Keratinocyte (primary cell): ENCODE results near the gene NSF. TPM values are rescaled to one million over a fixed set of nuclear protein-coding genes. Genes with fewer than 3 reads are reported as not detected.
"Not testable (repeated sequence)": the region's sequence is repeated elsewhere in the genome, so short reads cannot be mapped to it uniquely, and the experiment has no call there.

Experiments used
- DNase-seq: peaks from one replicate; pipeline ENCODE4 v3.0.0-alpha.2; 2011; ENCODE audit warnings: low read depth, missing footprints, low spot score
- FAIRE-seq: peaks from 2 replicates; lab custom pipeline; 2011; peaks lifted over from hg19 to GRCh38; lab: Jason Lieb, UNC
- H2AFZ ChIP-seq: 2 replicates; pipeline ENCODE4 v1.6.0; 2012; ENCODE audit warnings: low read length, control low read depth, inconsistent platforms; ENCODE audit not compliant: control insufficient read depth
- H3K27ac ChIP-seq: 2 replicates; pipeline ENCODE4 v1.5.1; 2011; ENCODE audit warnings: low read length; ENCODE audit not compliant: control insufficient read depth, insufficient read depth
- H3K27me3 ChIP-seq: 3 replicates; pipeline ENCODE4 v1.6.0; 2011; ENCODE audit warnings: low read length; ENCODE audit not compliant: control insufficient read depth, insufficient read depth; ENCODE audit errors: extremely low read depth
- H3K36me3 ChIP-seq, 2 experiments: 2 replicates in 1 of 2; 3 replicates in 1 of 2; pipeline ENCODE4 v1.5.1; 2011; ENCODE audit warnings: low read length in 2 of 2, mild to moderate bottlenecking in 1 of 2; ENCODE audit not compliant: control insufficient read depth in 2 of 2, insufficient read depth in 2 of 2; ENCODE audit errors: extremely low read depth in 1 of 2
- H3K4me1 ChIP-seq: 3 replicates; pipeline ENCODE4 v1.5.1; 2011; ENCODE audit warnings: low read length; ENCODE audit not compliant: control insufficient read depth, insufficient read depth; ENCODE audit errors: extremely low read depth
- H3K4me2 ChIP-seq: 3 replicates; pipeline ENCODE4 v1.6.0; 2011; ENCODE audit warnings: low read depth, low read length; ENCODE audit not compliant: control insufficient read depth, insufficient read depth; ENCODE audit errors: extremely low read depth
- H3K4me3 ChIP-seq, 3 experiments: fragments of 200-600 bp in 1 of 3; sonication (generic) in 1 of 3; 2 replicates in 2 of 3; 3 replicates in 1 of 3; pipeline ENCODE4 v1.5.1; 2011 to 2016; ENCODE audit warnings: low read length in 3 of 3, mild to moderate bottlenecking in 3 of 3, control low read depth in 2 of 3, inconsistent platforms in 1 of 3, low read depth in 1 of 3, mixed read lengths in 1 of 3, mixed run types in 1 of 3, moderate library complexity in 1 of 3; ENCODE audit not compliant: control insufficient read depth in 2 of 3, insufficient read depth in 2 of 3; ENCODE audit errors: extremely low read depth in 1 of 3
- H3K79me2 ChIP-seq: 2 replicates; pipeline ENCODE4 v1.6.0; 2012; ENCODE audit warnings: low read length; ENCODE audit not compliant: control insufficient read depth, insufficient read depth
- H3K9ac ChIP-seq: 3 replicates; pipeline ENCODE4 v1.6.0; 2011; ENCODE audit warnings: low read length; ENCODE audit not compliant: control insufficient read depth, insufficient read depth; ENCODE audit errors: extremely low read depth
- H3K9me1 ChIP-seq: 3 replicates; pipeline ENCODE4 v1.6.0; 2011; ENCODE audit warnings: low read length; ENCODE audit not compliant: control insufficient read depth, insufficient read depth; ENCODE audit errors: extremely low read depth
- H3K9me3 ChIP-seq: 2 replicates; pipeline ENCODE4 v1.5.1; 2012; ENCODE audit warnings: low read depth, low read length; ENCODE audit not compliant: control insufficient read depth
- H4K20me1 ChIP-seq: 3 replicates; pipeline ENCODE4 v1.6.0; 2011; ENCODE audit warnings: low read length; ENCODE audit not compliant: control insufficient read depth, insufficient read depth; ENCODE audit errors: extremely low read depth
- dilution Hi-C: fragments of 300-500 bp; cut with MboI; formaldehyde crosslinking; loops from one replicate; pipeline ENCODE4 v1.7.0; 2020; ENCODE audit warnings: low sequenced_read_pairs; ENCODE audit not compliant: extremely low pct_ligation_motif_present
- polyA minus RNA-seq, 3 experiments: library from RNA; depleted of rRNA, polyadenylated mRNA; stranded (reverse); fragments of >200 nt; gene quantifications; 1 replicate in 1 of 3; 2 replicates in 1 of 3; 3 replicates in 1 of 3; pipeline ENCODE4 v1.2.3, GENCODE V29; 2011
- polyA plus RNA-seq, 5 experiments: library from polyadenylated mRNA; depleted of rRNA in 3 of 5; stranded (reverse) in 3 of 5; stranded (forward) in 1 of 5; unstranded in 1 of 5; fragments of >200 nt; gene quantifications; 1 replicate in 1 of 5; 2 replicates in 3 of 5; 3 replicates in 1 of 5; pipeline versions ENCODE4 v1.2.1 to v1.2.3, GENCODE V29; 2011 to 2012; ENCODE audit warnings: missing spikeins in 2 of 5, low read depth in 1 of 5, low replicate concordance in 1 of 5

NSF gene
- polyA plus RNA-seq, result 24.6 to 32.3 TPM (median 29.7 TPM) in 3 replicates
- 17.0 TPM for polyA plus RNA-seq (2011; ENCODE audit: low read depth)
- 18.2 and 32.8 TPM in 2 replicates for polyA plus RNA-seq (2011; cell fraction: cytosol; rRNA removed)
- 30.0 and 34.6 TPM in 2 replicates for polyA plus RNA-seq (2011; cell fraction: nucleus; rRNA removed)
- 20.4 and 20.6 TPM in 2 replicates for polyA plus RNA-seq (2012; ENCODE audit: low replicate concordance)
- polyA minus RNA-seq, result 21.2 to 49.6 TPM (median 33.9 TPM) in 3 replicates
- polyA minus RNA-seq (2011; cell fraction: cytosol; rRNA and poly(A)+ RNA removed), result 15.9 TPM
- polyA minus RNA-seq (2011; cell fraction: nucleus; rRNA and poly(A)+ RNA removed), result 47.7 and 79.3 TPM in 2 replicates

DNA sequence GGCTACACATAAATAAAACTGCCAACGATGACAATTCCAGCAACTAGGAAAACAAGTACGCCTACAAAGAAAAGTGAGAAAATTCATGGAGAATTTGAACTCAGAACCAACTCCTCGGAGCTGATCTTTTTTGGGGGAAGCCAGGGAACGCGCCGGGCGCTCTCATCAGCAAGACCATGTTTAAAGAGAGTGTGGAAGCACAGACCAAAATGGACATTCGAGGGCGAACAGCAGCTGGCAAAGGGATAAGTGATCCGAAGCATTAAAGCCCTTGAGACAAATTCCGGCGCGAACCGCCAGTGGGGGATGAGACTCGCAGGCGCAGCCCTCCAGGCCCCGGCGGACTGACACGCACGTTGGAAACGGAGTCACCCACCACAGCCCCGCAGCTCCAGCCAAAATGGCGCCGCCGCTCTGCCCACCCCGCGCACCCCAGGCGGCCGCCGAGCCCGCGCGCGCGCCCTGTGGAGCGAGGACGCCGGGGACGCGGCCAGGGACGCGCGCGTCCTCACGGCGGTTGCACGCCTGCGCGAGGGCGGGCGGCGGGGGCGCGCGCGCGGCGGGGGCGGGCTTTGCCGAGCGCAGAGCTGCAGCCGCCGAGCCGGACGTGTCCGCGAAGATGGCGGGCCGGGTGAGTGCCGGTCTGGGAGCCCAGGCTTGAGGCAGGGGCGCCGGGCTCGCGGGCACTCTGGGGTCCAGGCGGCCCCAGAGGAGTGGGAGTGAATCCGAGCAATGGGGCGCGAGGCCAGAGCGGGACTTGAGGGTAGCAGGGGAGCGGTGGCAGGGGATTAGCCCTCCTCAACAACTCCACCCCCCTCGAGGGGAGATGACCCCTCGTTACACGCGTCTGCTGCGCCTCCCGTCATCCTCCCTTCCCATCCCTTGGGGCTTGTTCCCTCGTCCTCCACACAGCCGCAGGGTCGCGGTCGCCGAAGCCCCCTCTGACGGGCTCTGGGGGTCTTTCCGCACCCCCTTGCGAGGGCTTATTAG is at the start of gene NSF:
Gene NSF, plus strand, starts transcription at position 513 of the 990 bp plus-strand sequence. Its CDS starts 107 bp downstream, at position 620.
- H3K9me1 ChIP-seq, H3K4me1 ChIP-seq, DNase-seq, H3K27me3 ChIP-seq, H3K79me2 ChIP-seq, H3K9ac ChIP-seq, H3K4me3 ChIP-seq, H4K20me1 ChIP-seq, H3K9me3 ChIP-seq, FAIRE-seq, H3K36me3 ChIP-seq, H2AFZ ChIP-seq, H3K4me2 ChIP-seq, H3K27ac ChIP-seq, dilution Hi-C loops: not testable (repeated sequence)

DNA sequence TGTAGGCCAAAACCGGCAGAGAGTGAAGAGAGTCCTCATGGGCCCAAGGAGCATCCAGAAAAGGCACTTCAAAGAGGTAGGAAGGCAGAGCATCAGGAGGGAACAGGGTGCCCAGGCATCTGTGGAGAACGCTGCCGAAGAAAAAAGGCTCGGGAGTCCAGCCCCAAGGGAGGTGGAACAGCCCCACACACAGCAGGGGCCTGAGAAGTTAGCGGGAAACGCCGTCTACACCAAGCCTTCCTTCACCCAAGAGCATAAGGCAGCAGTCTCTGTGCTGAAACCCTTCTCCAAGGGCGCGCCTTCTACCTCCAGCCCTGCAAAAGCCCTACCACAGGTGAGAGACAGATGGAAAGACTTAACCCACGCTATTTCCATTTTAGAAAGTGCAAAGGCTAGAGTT is 41.9 kb upstream of the NSF start:
- H3K79me2 ChIP-seq, H3K4me2 ChIP-seq, H3K9me3 ChIP-seq, FAIRE-seq, H3K27ac ChIP-seq, H2AFZ ChIP-seq, dilution Hi-C loops, H3K4me1 ChIP-seq, H3K4me3 ChIP-seq, H3K9me1 ChIP-seq, H3K27me3 ChIP-seq, H4K20me1 ChIP-seq, DNase-seq, H3K36me3 ChIP-seq, H3K9ac ChIP-seq: not testable (repeated sequence)

DNA sequence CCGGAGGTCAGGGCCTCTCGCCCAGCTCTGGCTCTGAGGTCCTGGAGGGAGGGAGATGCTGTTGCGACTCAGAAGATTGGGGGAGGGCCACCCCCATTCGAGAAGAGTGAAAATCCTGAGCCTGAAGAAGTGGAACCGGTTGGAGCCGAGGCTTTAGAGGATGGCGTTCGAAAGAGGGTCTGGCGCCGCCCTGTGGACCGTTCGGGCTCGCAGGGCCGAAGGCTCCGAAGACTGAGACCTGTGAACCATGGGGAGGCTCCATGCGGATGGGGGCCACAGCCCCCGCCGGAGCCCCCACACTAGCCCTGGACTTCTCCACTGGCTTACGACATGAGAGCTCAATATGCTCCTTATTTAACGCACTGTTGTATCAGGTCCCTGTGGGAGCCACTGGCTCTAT is 31.3 kb upstream of the NSF start:
- H3K79me2 ChIP-seq, DNase-seq, H3K4me2 ChIP-seq, H3K4me3 ChIP-seq, H3K4me1 ChIP-seq, H2AFZ ChIP-seq, H3K36me3 ChIP-seq, H3K9ac ChIP-seq, H3K27me3 ChIP-seq, H3K9me3 ChIP-seq, dilution Hi-C loops, H3K9me1 ChIP-seq, FAIRE-seq, H3K27ac ChIP-seq, H4K20me1 ChIP-seq: not testable (repeated sequence)

DNA sequence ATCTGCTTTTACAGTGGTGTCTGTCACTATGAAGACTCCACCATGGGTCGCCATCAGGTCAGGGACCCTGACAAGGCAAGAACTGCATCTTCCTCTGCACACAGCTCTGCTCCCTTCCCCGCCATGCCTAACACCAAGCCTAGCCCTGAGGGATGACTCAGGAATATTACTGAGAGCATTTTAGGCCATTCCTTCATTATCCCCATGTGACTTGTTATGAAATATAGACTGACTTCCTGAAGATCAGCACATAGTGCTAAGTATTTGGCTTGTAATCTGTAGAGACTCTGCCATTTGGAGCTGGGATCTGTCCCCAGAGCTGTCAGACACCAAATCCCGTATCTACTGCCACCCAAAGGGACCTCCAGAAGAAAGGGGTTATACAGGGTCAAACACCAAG is 30.4 kb upstream of the NSF start:
- H3K79me2 ChIP-seq, H3K4me1 ChIP-seq, H3K27me3 ChIP-seq, H4K20me1 ChIP-seq, H3K9me1 ChIP-seq, DNase-seq, H3K27ac ChIP-seq, H3K36me3 ChIP-seq, H3K9me3 ChIP-seq, H2AFZ ChIP-seq, H3K4me2 ChIP-seq, H3K9ac ChIP-seq, FAIRE-seq, dilution Hi-C loops, H3K4me3 ChIP-seq: not testable (repeated sequence)
